Left hindlimb (tissue), 1 donor: ENCODE results near the gene JMJD7.

Source experiments
- DNase-seq: peaks from one replicate; pipeline ENCODE4 v3.0.0-alpha.2; 2018

JMJD7 gene

DNA sequence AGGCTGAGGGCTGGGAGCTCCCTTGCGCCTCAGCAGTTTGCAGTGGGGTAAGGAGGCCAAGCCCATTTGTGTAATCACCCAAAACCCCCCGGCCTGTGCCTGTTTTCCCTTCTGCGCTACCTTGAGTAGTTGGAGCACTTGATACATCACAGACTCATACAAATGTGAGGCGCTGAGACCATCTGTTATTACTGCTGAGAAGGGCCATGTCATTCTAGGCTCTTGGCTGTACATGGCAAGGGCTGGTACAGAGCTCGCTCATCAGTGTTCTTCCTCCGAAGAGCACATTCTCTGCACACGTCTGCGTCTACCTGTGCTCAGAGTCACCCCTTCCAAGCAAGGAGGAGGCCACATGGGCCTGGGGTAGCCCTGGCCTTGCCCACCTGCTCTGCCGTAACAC is 20.1 kb downstream of the JMJD7 start:
- no peak for DNase-seq

DNA sequence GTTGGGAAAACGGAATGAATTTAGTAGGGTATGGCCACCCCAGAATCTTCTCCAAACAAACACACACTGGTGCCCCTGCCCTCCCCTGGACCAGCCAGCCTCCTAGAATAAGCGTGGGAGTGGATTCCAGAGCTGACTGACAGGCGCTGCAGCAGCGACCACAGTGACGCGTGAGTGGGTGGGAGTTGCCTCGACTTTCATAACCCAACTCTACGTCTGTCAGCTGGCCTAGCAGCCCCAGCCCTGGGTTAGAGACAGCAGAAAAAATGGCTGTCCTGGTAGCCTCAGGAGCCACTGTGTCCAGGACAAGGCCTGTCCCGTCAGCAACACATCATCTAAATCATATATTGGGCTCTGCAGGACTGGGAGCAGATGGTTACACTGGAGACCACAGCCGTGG is 20.7 kb downstream of the JMJD7 start:
- no peak for DNase-seq

DNA sequence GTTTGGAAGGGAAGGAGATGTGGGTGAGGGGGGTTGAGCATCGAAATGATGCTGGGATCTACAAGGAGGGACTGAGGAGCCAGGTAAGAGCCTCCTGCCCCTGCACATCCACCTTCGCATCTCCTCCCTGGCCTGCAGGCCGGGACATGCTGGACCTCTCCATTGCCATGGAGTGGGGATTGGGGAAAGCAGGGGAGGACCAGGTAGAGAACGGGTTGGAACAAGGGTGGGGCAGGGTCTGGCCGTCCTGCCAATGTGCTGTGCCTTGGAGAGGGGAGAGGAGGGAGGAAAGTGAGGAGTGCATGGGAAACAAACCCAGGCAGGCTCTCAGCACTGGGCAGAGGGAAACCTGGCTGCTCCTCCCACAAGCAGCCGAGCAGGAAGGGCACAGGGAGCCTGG is 21.3 kb downstream of the JMJD7 start:
- no peak for DNase-seq

DNA sequence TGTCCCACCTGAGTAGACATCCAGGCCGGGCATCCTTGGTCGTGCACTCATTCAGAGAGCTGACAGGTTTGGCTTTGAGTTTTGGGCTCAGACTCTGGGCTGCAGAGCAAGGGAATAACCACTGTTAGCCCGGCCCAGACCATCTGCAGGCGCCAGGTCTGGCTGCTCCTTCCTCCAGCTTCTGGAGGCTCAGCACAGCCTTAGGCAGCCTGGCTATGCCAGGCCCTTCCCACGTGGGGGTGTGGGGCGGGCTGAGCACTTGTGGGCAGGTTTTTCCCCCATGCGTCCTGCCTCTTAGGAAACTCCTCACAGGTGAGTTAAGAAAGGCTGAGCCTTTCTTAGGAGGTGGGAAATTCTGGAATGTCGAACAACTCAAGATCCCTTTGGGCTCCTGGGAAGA is 22.0 kb downstream of the JMJD7 start:
- no peak for DNase-seq

DNA sequence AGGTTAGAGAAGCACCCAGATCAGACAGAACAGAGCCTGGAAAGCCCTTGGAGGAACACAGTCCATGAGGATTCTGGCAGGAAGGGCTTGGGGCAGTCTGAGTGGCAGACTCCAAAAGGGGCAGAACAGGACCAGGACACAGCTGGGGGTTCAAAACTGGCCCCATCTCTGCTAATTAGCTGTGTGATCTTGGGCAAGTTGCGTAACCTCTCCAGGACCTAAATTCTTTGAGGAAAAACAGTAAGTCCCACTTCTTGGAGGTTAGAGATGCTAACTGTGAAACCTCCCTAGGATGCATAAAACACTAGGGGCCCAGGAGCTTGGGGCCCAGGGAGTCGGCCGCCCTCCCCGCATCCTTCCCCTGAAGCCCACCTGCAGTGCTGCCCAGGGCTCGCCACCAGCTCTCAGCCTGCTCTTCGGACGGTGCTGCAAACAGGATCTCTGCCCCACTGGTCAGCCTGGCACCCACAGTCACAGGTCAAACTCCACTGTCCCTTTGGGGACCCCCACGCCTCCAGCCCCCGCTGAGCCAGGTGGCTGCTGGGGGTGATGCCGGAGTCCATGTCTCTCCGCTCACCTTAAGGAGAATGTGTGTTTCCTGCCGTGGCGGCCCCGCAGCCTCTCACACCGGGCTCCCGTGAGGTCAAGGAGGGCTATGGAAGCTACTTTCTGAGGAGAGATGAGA is 22.7 kb downstream of the JMJD7 start:
- DNase-seq, result no peak

DNA sequence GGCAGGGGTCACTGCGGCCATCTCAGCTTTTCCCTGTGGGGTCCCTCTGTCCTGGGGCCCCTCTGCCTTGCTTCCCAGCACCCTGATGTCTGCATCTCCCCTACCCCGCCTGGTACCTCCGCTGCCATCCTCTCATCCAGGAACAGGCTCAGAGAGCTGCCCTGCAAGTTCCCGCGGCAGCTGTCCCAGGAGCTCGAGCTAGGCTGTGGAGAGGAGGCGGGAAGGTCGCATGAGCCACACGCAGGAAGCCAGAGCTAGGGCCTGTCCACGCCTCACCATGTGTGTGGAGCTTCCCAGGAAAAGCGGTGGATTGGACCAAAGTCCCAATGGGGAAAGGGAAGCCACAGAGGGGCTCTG is 23.3 kb downstream of the JMJD7 start:
- no peak for DNase-seq

GRCh38 chr15:41851755-41852370 is 24.0 kb downstream of the JMJD7 start:
- no peak for DNase-seq

GRCh38 chr15:41852736-41853590 is 25.1 kb downstream of the JMJD7 start:
- no peak for DNase-seq

GRCh38 chr15:41853831-41854230 is 25.9 kb downstream of the JMJD7 start:
- no peak for DNase-seq

DNA sequence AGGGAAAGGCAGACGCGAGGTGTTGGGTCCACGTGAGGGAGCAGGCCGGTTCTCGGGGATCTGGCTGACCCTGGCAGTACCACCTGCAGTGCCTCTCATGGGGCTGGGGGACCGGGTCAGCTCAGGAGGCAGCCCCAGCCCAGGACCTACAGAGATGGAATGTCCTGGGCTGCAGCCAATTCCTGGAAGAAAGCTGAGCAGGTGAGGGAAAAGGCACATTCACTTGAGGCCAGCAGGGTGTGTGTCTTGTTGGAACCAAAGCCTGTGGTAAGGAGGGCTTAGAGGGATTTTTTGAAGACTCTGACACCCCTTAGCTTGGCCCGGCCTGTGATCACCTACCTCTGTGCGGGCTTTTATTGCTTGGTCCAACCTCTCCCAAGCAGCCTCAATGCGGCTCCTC is 26.6 kb downstream of the JMJD7 start:
- DNase-seq, result no peak

GRCh38 chr15:41855261-41855961 is 27.5 kb downstream of the JMJD7 start:
- DNase-seq, result no peak

- no peak for DNase-seq
Measured at GRCh38 chr15:41856262-41856661, 28.4 kb downstream of the JMJD7 start.

- DNase-seq, result no peak
Measured at GRCh38 chr15:41856716-41857115, 28.8 kb downstream of the JMJD7 start.

GRCh38 chr15:41857316-41857715 is 29.4 kb downstream of the JMJD7 start:
- DNase-seq, result no peak

GRCh38 chr15:41858756-41859155 is 30.9 kb downstream of the JMJD7 start:
- no peak for DNase-seq

DNA sequence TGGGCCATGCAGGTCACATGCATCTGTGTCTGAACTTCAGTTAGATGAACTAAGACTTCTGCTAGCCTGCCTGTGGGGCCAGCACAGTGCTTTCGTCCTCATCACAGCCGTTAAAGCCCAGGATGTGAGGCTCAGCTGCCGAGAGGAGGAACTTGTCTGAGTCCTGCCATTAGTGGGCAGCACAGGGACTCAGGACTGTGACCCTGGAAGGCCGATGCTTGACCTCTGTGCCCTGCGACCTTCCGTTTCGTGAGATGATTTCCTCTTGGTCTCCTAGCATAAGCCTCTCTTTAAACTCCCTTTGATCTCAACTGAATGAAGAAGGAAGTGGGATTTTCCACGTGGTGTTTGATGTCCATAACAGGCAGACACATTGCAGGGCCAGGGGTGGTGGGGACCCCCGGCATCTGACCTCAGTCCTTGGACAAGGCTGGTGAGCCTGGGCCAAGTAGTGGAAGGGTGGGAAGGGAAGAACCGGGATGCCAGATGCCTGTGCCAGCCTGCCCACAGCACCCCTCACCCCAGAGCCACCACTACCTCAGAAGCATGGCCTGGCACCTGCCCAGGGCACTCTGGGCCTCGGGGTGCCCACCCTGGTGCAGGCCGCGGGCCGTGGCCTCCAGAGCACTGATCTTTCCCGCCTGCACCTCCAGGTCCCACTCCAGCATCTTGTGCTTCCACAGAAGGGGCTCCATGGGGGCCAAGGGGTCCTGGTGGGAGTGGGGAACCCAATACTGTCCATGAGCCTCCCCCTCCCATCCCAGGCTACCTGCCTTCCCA is 32.3 kb downstream of the JMJD7 start:
- DNase-seq, result no peak

- no peak for DNase-seq
Measured at GRCh38 chr15:41861736-41862356, 34.0 kb downstream of the JMJD7 start.

DNA sequence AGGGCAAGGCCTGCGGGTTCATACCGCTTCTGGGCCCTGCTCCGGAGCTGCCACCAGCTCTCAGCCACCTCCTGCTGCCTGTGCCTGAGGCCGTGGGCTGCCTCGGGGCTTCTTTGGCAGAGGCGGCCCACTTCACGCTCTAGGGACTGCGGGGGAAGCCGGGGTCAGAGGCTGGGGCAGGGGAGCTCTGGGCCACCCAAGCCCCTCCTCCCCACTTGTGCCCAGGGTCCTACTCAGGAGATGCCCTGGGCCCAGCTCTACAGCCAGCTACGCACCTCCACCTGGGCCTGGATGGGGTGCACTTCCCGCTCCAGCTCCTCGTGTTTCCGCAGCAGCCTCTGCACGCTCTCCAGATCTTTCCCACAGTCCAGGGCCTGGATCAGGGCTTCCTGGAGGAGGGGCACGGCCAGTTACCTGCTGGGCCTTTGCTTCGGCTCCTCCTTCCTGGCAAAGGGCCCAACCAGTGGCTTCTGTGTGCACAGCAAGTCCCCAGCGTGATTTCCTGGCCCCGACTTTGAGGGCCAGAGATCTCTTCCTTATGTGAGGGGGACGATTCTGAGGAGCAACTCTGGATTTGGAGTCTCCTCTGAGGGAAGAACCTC is 34.7 kb downstream of the JMJD7 start:
- DNase-seq, result no peak

DNA sequence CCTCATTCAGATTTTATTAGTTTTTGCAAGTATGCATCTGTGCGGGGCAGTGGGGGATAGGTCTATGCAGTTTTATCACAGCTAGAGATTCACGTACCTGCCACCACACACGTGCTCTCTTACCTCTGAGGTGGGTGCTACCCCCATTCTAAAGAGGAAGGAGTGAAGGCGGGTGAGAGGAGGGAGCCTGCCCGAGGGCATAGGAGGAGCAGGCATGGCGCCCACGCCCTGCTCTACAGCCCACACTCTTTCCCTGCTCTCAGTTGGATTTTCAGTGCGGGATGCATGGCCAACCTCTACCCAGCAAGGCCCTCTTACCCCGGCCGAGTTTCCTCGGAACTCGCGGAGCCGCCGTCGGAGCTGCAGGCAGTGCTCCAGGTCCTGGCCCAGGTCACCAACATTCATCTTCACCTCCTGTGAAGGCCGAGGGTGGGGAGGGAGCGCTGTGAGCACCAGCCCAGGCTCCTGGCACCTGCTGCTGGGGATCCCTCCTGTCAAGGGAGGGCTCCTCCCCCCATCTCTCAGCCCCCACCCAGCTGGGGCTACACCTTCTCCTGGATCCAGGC is 37.7 kb downstream of the JMJD7 start:
- DNase-seq, result no peak

DNA sequence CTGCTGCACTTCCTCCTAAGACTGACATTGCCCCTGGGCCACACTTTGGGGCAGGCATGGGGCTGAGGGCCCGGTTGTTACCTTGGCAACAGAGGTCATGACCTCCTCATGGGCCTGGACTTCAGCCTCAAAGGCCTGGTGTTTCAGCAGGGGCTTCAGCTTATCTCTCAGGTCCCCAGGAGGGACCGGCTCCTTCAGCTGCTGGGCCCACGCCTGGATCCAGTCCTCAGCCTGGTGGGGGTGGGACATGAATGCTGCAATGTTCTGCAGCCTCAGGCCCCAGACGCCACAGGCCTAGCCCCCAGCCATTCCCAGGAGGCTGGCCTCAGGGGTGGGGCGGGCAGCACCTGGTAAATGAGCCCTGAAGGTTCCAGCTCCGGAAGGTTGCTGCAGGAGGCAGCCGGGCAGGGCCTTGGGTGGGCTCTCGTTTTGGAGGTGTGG is 38.4 kb downstream of the JMJD7 start:
- no peak for DNase-seq

- DNase-seq, result no peak
Measured at GRCh38 chr15:41866872-41867579, 39.1 kb downstream of the JMJD7 start.
